Stimulated activated memory B cell treated with anti-CD40 and anti-IgM and Interleukin-4, amounts not matched to agents 10 μg/mL and 1 μg/mL and 100 μg/mL, for 72 hours (primary cell): ENCODE data around the gene DNAJA3.
A peak's percentile ranks its signal among the peaks of the same experiment; 100 is the strongest.

Source experiments
- ATAC-seq: fragments of 150-1000 bp; cut with Tn5 transposase; 2 replicates; pipeline ENCODE4 v1.10.0; 2021
- H3K27ac Mint-ChIP-seq: one replicate; pipeline ENCODE4 v1.8.0; 2022; ENCODE audit warnings: mild to moderate bottlenecking, mixed read lengths
- H3K27me3 Mint-ChIP-seq: one replicate; pipeline ENCODE4 v1.8.0; 2022; ENCODE audit warnings: mixed read lengths
- H3K36me3 Mint-ChIP-seq: one replicate; pipeline ENCODE4 v1.8.0; 2022; ENCODE audit warnings: mixed read lengths
- H3K4me1 Mint-ChIP-seq: one replicate; pipeline ENCODE4 v1.8.0; 2022; ENCODE audit warnings: mixed read lengths
- H3K4me3 Mint-ChIP-seq: one replicate; pipeline ENCODE4 v1.8.0; 2022; ENCODE audit warnings: mild to moderate bottlenecking, moderate library complexity, mixed read lengths
- H3K9me3 Mint-ChIP-seq: one replicate; pipeline ENCODE4 v1.8.0; 2022; ENCODE audit warnings: mixed read lengths

Gene DNAJA3

GRCh38 chr16:4410335-4411075 lies 15.2 kb upstream of the DNAJA3 start:
- Mint-ChIP-seq H3K36me3 (peaks cover 23% of the 10 kb centered on the region), H3K4me1 (peaks cover 30% of the 10 kb centered on the region), H3K4me3 (no peak overlapping the region), H3K27ac (no peak overlapping the region), H3K27me3 (no peaks in the 10 kb centered on the region), H3K9me3 (no peaks in the 10 kb centered on the region)
- ATAC-seq, result no peak

GRCh38 chr16:4411684-4412083 lies 14.0 kb upstream of the DNAJA3 start:
- no peak for ATAC-seq
- Mint-ChIP-seq H3K27me3 (no peaks in the 10 kb centered on the region), H3K9me3 (no peaks in the 10 kb centered on the region), H3K27ac (no peak overlapping the region), H3K36me3 (peaks cover 13% of the 10 kb centered on the region), H3K4me1 (peaks cover 33% of the 10 kb centered on the region), H3K4me3 (no peak overlapping the region)

GRCh38 chr16:4412159-4412558 lies 13.5 kb upstream of the DNAJA3 start:
- no peak for ATAC-seq
- H3K4me1 Mint-ChIP-seq, result peaks cover 33% of the 10 kb centered on the region
- H3K27me3 Mint-ChIP-seq, result no peaks in the 10 kb centered on the region
- no peak overlapping the region for H3K4me3 Mint-ChIP-seq
- no peaks in the 10 kb centered on the region for H3K9me3 Mint-ChIP-seq
- peaks cover 13% of the 10 kb centered on the region for H3K36me3 Mint-ChIP-seq
- no peak overlapping the region for H3K27ac Mint-ChIP-seq

- peaks cover 13% of the 10 kb centered on the region for H3K36me3 Mint-ChIP-seq
Measured at GRCh38 chr16:4412854-4413253, 12.8 kb upstream of the DNAJA3 start.

GRCh38 chr16:4414187-4414917 lies 11.3 kb upstream of the DNAJA3 start:
- Mint-ChIP-seq H3K27ac (peak overlapping the region; percentile 88), H3K27me3 (no peaks in the 10 kb centered on the region), H3K9me3 (no peaks in the 10 kb centered on the region), H3K4me1 (peaks cover 33% of the 10 kb centered on the region), H3K36me3 (peaks cover 13% of the 10 kb centered on the region), H3K4me3 (peak overlapping the region; percentile 88)
- peak; percentile 80 for ATAC-seq

More at GRCh38 chr16:4412854-4413253, 12.8 kb upstream of the DNAJA3 start:
- Mint-ChIP-seq H3K4me3 (no peak overlapping the region), H3K4me1 (peaks cover 33% of the 10 kb centered on the region), H3K27ac (no peak overlapping the region), H3K9me3 (no peaks in the 10 kb centered on the region), H3K27me3 (no peaks in the 10 kb centered on the region)
- ATAC-seq, result no peak

GRCh38 chr16:4415538-4416199 lies 10.0 kb upstream of the DNAJA3 start:
- Mint-ChIP-seq H3K27me3 (no peaks in the 10 kb centered on the region), H3K9me3 (no peaks in the 10 kb centered on the region), H3K4me3 (peak overlapping the region; percentile 88), H3K36me3 (peaks cover 11% of the 10 kb centered on the region), H3K4me1 (peaks cover 31% of the 10 kb centered on the region), H3K27ac (peak overlapping the region; percentile 88)
- ATAC-seq, result peak; percentile 37

- peak within 1 kb of the TSS; percentile 88 for H3K4me3 Mint-ChIP-seq
- H3K27me3 Mint-ChIP-seq, result no peaks in the 10 kb centered on the region
- H3K9me3 Mint-ChIP-seq, result no peaks in the 10 kb centered on the region
- H3K4me1 Mint-ChIP-seq, result peaks cover 26% of the 10 kb centered on the region
- H3K27ac Mint-ChIP-seq, result peak within 1 kb of the TSS; percentile 88
- peaks cover 4% of the 10 kb centered on the region for H3K36me3 Mint-ChIP-seq
- ATAC-seq, result peak; percentile 93
Measured at GRCh38 chr16:4416200-4417032, 9.3 kb upstream of the DNAJA3 start, which contains the start of gene CORO7. Gene CORO7, minus strand, starts transcription at chr16:4416596. Its CDS starts 78 bp downstream, at chr16:4416518.

DNA sequence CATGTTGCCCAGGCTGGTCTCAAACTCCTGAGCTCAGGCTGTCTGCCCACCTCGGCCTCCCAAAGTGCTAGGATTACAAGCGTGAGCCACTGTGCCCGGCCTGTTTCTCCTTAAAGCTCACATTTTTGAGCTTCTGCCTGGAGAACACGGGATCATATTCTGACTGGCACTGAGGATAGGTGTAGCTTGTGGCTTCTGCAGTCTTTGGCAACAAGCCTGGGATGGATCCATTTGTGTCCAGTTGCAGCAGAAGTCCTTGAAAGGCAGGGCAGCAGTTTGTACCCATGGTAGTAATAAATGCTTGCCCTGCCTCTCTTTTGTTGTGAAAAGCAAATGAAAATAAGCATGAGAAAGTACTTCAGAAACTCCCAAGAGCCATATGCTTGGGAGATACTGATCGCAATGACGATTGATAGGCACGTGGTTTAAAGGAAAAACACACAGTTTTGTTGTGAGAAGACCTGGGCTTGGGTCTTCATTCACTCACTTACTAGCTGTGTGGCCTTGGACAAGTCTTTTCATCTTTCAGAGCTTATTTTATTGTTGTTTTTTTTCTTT lies 6.2 kb upstream of the DNAJA3 start:
- no peak for ATAC-seq
- Mint-ChIP-seq H3K4me1 (peaks cover 15% of the 10 kb centered on the region), H3K9me3 (no peaks in the 10 kb centered on the region), H3K27ac (no peak overlapping the region), H3K4me3 (no peak overlapping the region), H3K27me3 (no peaks in the 10 kb centered on the region), H3K36me3 (no peaks in the 10 kb centered on the region)

- H3K27me3 Mint-ChIP-seq, result no peaks in the 10 kb centered on the region
- peaks cover 11% of the 10 kb centered on the region for H3K4me1 Mint-ChIP-seq
- no peak for ATAC-seq
- no peaks in the 10 kb centered on the region for H3K9me3 Mint-ChIP-seq
- no peak overlapping the region for H3K4me3 Mint-ChIP-seq
- no peak overlapping the region for H3K27ac Mint-ChIP-seq
- H3K36me3 Mint-ChIP-seq, result no peaks in the 10 kb centered on the region
Measured at GRCh38 chr16:4420505-4421105, 5.1 kb upstream of the DNAJA3 start.

- peaks cover 26% of the 10 kb centered on the region for H3K4me1 Mint-ChIP-seq
- no peaks in the 10 kb centered on the region for H3K27me3 Mint-ChIP-seq
- peaks cover 4% of the 10 kb centered on the region for H3K36me3 Mint-ChIP-seq
- H3K9me3 Mint-ChIP-seq, result no peaks in the 10 kb centered on the region
- peak overlapping the region; percentile 100 for H3K27ac Mint-ChIP-seq
- peak overlapping the region; percentile 94 for H3K4me3 Mint-ChIP-seq
- ATAC-seq, result peak; percentile 49
Measured at GRCh38 chr16:4426021-4426684, 485 bp downstream of the DNAJA3 start.

- Mint-ChIP-seq H3K4me1 (peaks cover 26% of the 10 kb centered on the region), H3K4me3 (peak overlapping the region; percentile 94), H3K9me3 (no peaks in the 10 kb centered on the region), H3K27ac (peak overlapping the region; percentile 100), H3K36me3 (peaks cover 11% of the 10 kb centered on the region), H3K27me3 (no peaks in the 10 kb centered on the region)
- ATAC-seq, result no peak
Measured at GRCh38 chr16:4426722-4427372, 1.2 kb downstream of the DNAJA3 start.

DNA sequence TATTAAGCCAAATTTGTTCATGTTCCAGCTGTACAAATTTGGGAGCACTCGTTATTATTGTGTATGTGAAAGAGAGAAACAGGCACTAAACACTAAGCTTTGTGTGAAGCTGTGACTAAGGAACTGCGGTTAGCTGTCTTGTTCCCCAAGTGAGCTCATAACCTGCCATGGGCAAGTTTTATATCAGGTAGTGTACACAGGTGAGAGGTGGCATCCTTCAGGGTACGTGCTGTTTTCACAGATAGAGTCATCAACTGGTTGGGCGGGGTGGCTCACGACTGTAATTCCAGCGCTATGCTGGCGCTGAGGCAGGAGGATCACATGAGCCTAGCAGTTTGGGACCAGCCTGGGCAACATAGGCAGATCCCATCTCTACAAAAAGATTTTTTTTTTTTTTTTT lies 2.8 kb downstream of the DNAJA3 start:
- Mint-ChIP-seq H3K9me3 (no peaks in the 10 kb centered on the region), H3K27me3 (no peaks in the 10 kb centered on the region), H3K4me3 (no peak overlapping the region), H3K36me3 (peaks cover 19% of the 10 kb centered on the region), H3K27ac (no peak overlapping the region), H3K4me1 (peaks cover 30% of the 10 kb centered on the region)
- ATAC-seq, result no peak

- Mint-ChIP-seq H3K36me3 (peaks cover 40% of the 10 kb centered on the region), H3K27me3 (no peaks in the 10 kb centered on the region), H3K4me1 (peaks cover 29% of the 10 kb centered on the region), H3K9me3 (no peaks in the 10 kb centered on the region), H3K27ac (no peak overlapping the region), H3K4me3 (no peak overlapping the region)
- ATAC-seq, result no peak
Measured at GRCh38 chr16:4431023-4431422, 5.4 kb downstream of the DNAJA3 start.
